ENCODE data around the gene MGAT3.

The MGAT3 gene

DNA sequence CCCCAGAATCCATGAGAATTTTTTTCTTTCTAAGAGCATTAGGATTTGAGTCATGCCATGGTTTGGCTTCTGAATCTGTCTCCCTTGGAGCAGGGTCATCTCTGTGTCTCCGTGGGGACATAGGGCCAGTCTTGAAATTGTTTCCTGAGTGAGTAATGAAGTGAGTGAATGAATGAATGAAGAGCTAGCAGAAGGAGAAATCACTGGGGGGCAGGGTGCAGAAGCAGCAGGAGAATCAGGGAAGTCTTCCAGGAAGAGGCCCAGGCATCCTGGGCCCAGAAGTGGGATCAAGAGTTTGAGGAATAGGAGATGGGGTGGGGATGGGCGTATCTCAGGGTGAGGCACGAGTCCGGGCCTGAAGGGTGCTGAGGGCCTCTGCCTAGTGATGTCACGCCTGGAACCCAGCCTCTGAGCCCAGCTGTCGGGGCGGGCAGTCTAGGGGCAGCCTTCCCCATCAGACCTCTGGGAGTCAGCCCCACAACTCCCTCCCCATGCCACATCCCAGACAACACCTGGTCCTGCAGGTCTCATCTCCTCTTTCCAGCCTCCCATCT is 12.5 kb upstream of the MGAT3 start:
- no peak for TF ChIP-seq EZH2 (IDR thresholded peaks at IDR 0.05; ENCODE audit: borderline replicate concordance, low read depth, low read length, severe bottlenecking)
- TF ChIP-seq, protein P1, sequence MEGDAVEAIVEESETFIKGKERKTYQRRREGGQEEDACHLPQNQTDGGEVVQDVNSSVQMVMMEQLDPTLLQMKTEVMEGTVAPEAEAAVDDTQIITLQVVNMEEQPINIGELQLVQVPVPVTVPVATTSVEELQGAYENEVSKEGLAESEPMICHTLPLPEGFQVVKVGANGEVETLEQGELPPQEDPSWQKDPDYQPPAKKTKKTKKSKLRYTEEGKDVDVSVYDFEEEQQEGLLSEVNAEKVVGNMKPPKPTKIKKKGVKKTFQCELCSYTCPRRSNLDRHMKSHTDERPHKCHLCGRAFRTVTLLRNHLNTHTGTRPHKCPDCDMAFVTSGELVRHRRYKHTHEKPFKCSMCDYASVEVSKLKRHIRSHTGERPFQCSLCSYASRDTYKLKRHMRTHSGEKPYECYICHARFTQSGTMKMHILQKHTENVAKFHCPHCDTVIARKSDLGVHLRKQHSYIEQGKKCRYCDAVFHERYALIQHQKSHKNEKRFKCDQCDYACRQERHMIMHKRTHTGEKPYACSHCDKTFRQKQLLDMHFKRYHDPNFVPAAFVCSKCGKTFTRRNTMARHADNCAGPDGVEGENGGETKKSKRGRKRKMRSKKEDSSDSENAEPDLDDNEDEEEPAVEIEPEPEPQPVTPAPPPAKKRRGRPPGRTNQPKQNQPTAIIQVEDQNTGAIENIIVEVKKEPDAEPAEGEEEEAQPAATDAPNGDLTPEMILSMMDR (IDR thresholded peaks at IDR 0.05; ENCODE audit: borderline replicate concordance, extremely low read depth, low read length, poor library complexity, severe bottlenecking) = no peak
- Histone ChIP-seq H3K9me3 (ENCODE audit: insufficient read depth, low read length, severe bottlenecking) (no peaks in the 10 kb centered on the region), H3K4me1 (ENCODE audit: insufficient read depth, low read length) (no peaks in the 10 kb centered on the region), H3K4me3 (ENCODE audit: low read depth in 1 of 2, low read length in 2 of 2) (no peak overlapping the region), H4K20me1 (ENCODE audit: insufficient read depth, low read length) (no peaks in the 10 kb centered on the region; the same call in 1 of the 2 replicates), H3K27me3 (ENCODE audit: insufficient read depth, low read length, poor library complexity) (no peaks in the 10 kb centered on the region), H2AFZ (ENCODE audit: low read depth, low read length) (no peak overlapping the region), H3K36me3 (ENCODE audit: insufficient read depth, low read length) (no peaks in the 10 kb centered on the region), H3K27ac (ENCODE audit: low read length) (no peak overlapping the region), H3K9ac (ENCODE audit: low read depth, low read length) (no peak overlapping the region), H3K4me2 (ENCODE audit: insufficient read depth, low read length) (no peak overlapping the region), H3K79me2 (ENCODE audit: insufficient read depth, low read length) (no peaks in the 10 kb centered on the region)
- ATAC-seq (ENCODE audit: insufficient read depth, low read depth) (no peak), DNase-seq (no peak)

DNA sequence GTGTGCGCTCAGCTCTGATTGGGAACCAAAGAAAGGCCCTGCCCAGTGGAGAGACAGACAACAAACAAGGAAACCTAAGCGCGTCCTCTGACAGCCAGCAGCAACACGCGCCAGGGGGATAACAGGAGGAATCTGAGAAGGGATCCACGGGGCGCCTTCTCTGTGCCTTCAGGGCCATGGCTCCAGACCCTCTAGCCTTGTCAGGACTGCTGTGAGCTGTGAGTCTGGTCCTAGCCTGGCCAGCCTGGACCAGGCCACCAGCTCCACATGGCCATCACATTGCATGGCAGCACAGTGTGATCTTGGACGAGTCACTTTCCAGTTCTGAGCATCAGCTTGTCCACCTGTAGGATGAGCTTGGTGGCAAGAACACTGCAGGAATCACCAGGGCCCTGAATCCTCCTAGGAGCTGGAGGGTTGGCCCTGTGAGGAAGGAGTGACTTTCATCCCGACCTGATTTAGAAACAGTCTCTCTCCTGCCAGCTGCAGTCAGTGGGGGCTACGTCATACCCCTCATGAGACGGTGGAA is 11.8 kb upstream of the MGAT3 start:
- H3K79me2 ChIP-seq (ENCODE audit: insufficient read depth, low read length) = no peaks in the 10 kb centered on the region
- no peaks in the 10 kb centered on the region for H3K36me3 ChIP-seq (ENCODE audit: insufficient read depth, low read length)
- no peak overlapping the region for H3K9ac ChIP-seq (ENCODE audit: low read depth, low read length)
- TF ChIP-seq, protein P1 (IDR thresholded peaks at IDR 0.05; ENCODE audit: borderline replicate concordance, extremely low read depth, low read length, poor library complexity, severe bottlenecking) = no peak
- TF ChIP-seq EZH2 (IDR thresholded peaks at IDR 0.05; ENCODE audit: borderline replicate concordance, low read depth, low read length, severe bottlenecking) = no peak
- H2AFZ ChIP-seq (ENCODE audit: low read depth, low read length) = no peak overlapping the region
- ATAC-seq (ENCODE audit: insufficient read depth, low read depth) = no peak
- H3K4me3 ChIP-seq (ENCODE audit: low read depth in 1 of 2, low read length in 2 of 2) = no peak overlapping the region
- no peaks in the 10 kb centered on the region for H3K9me3 ChIP-seq (ENCODE audit: insufficient read depth, low read length, severe bottlenecking)
- H3K4me2 ChIP-seq (ENCODE audit: insufficient read depth, low read length) = no peak overlapping the region
- no peak for DNase-seq
- no peaks in the 10 kb centered on the region for H3K27me3 ChIP-seq (ENCODE audit: insufficient read depth, low read length, poor library complexity)
- no peaks in the 10 kb centered on the region for H3K4me1 ChIP-seq (ENCODE audit: insufficient read depth, low read length)
- H4K20me1 ChIP-seq (ENCODE audit: insufficient read depth, low read length) = no peaks in the 10 kb centered on the region; the same call in 1 of the 2 replicates
- H3K27ac ChIP-seq (ENCODE audit: low read length) = no peak overlapping the region

DNA sequence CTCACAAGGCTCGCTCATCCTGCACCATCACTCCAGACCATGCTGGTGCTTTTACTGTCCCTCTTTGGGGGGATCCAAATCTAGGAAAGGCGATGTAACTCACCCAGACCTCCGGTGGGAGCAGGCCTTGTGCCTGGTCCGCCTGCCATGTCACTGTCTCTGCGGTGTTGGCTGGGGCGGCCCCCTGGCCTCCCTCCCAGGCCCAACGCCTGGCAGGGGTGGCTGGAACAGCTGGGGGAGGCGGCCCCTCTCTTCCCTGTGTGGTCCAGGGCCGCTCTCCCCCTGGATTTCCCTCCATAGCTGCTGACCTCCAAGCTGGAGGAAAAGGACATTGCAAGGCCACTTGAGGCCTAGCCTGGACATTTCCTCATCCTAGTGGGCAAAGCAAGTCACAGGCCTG is 11.1 kb upstream of the MGAT3 start:
- Histone ChIP-seq H3K4me1 (ENCODE audit: insufficient read depth, low read length) (no peaks in the 10 kb centered on the region), H3K27me3 (ENCODE audit: insufficient read depth, low read length, poor library complexity) (no peaks in the 10 kb centered on the region), H3K36me3 (ENCODE audit: insufficient read depth, low read length) (no peaks in the 10 kb centered on the region), H3K4me2 (ENCODE audit: insufficient read depth, low read length) (no peak overlapping the region), H3K9ac (ENCODE audit: low read depth, low read length) (no peak overlapping the region), H3K4me3 (ENCODE audit: low read depth in 1 of 2, low read length in 2 of 2) (no peak overlapping the region), H4K20me1 (ENCODE audit: insufficient read depth, low read length) (no peaks in the 10 kb centered on the region; the same call in 1 of the 2 replicates), H3K9me3 (ENCODE audit: insufficient read depth, low read length, severe bottlenecking) (no peaks in the 10 kb centered on the region), H2AFZ (ENCODE audit: low read depth, low read length) (no peak overlapping the region), H3K79me2 (ENCODE audit: insufficient read depth, low read length) (no peaks in the 10 kb centered on the region), H3K27ac (ENCODE audit: low read length) (no peak overlapping the region)
- TF ChIP-seq, protein P1 (IDR thresholded peaks at IDR 0.05; ENCODE audit: borderline replicate concordance, extremely low read depth, low read length, poor library complexity, severe bottlenecking) = no peak
- TF ChIP-seq EZH2 (IDR thresholded peaks at IDR 0.05; ENCODE audit: borderline replicate concordance, low read depth, low read length, severe bottlenecking) = no peak
- no peak for DNase-seq
- ATAC-seq (ENCODE audit: insufficient read depth, low read depth) = no peak

All from DND-41 (cell line).